ENCODE measurements around the gene PHF19.

- TF ChIP-seq CTCF (IDR thresholded peaks at IDR 0.05; ENCODE audit: control extremely low read depth in 1 of 3, insufficient read depth in 1 of 3, low read depth in 1 of 3, low read length in 3 of 3) (no peak), GABPA (IDR thresholded peaks at IDR 0.05; ENCODE audit: borderline replicate concordance, insufficient read depth, low read length) (no peak), EZH2 (IDR thresholded peaks at IDR 0.05; ENCODE audit: low read depth, low read length, severe bottlenecking) (no peak), POLR2A (IDR thresholded peaks at IDR 0.05; ENCODE audit: control extremely low read depth in 1 of 2, low read depth in 2 of 2, low read length in 2 of 2) (no peak), CREB1 (IDR thresholded peaks at IDR 0.05) (no peak), RXRA (IDR thresholded peaks at IDR 0.05; ENCODE audit: insufficient read depth, low read depth, low read length) (no peak), SRF (IDR thresholded peaks at IDR 0.05; ENCODE audit: low read depth, low read length) (no peak), TAF1 (IDR thresholded peaks at IDR 0.05; ENCODE audit: low read depth, low read length) (no peak), NANOG (IDR thresholded peaks at IDR 0.05; ENCODE audit: insufficient read depth, low read depth, low read length, poor library complexity, severe bottlenecking) (no peak)
Observed at GRCh38 chr9:120869360-120869687, 7.7 kb downstream of the PHF19 start.
